Activated CD4-positive, alpha-beta T cell treated with anti-CD3 and anti-CD28 coated beads, Interleukin-2, amount 10 ng/mL, durations not matched to agents 7 days and 5 days (primary cell): ENCODE results near the gene CDH13. TPM values are rescaled to one million over a fixed set of nuclear protein-coding genes. Genes with fewer than 3 reads are reported as not detected.

ENCODE experiments used
- CTCF ChIA-PET: fragments of 350-600 bp; sonication (Branson Sonifier 250); formaldehyde crosslinking; loops from one replicate; lab custom pipeline; 2021; ENCODE audit warnings: antibody characterized with exemption; lab: Charles Lee
- POLR2A ChIA-PET: fragments of 350-600 bp; sonication (Branson Sonifier 250); formaldehyde crosslinking; loops from one replicate; lab custom pipeline; 2021; ENCODE audit warnings: antibody characterized with exemption; lab: Charles Lee
- DNase-seq: peaks from one replicate; pipeline ENCODE4 v3.0.0-alpha.2; 2020
- H3K27ac Mint-ChIP-seq: one replicate; pipeline ENCODE4 v1.8.0; 2021; ENCODE audit warnings: mild to moderate bottlenecking, moderate library complexity, mixed read lengths
- H3K27me3 Mint-ChIP-seq: one replicate; pipeline ENCODE4 v1.8.0; 2021; ENCODE audit warnings: mixed read lengths
- H3K36me3 Mint-ChIP-seq: one replicate; pipeline ENCODE4 v1.8.0; 2021; ENCODE audit warnings: low read depth, mixed read lengths
- H3K4me1 Mint-ChIP-seq: one replicate; pipeline ENCODE4 v1.8.0; 2021; ENCODE audit warnings: mixed read lengths
- H3K4me3 Mint-ChIP-seq: one replicate; pipeline ENCODE4 v1.8.0; 2021; ENCODE audit warnings: mild to moderate bottlenecking, moderate library complexity, mixed read lengths
- H3K9me3 Mint-ChIP-seq: one replicate; pipeline ENCODE4 v1.8.0; 2021; ENCODE audit warnings: mixed read lengths
- total RNA-seq, 2 experiments: library from RNA; stranded (reverse); gene quantifications; one replicate each; pipeline ENCODE4 v1.2.3, GENCODE V29; 2021

Gene CDH13
- total RNA-seq, 2 experiments from 2014 or later = not detected

DNA sequence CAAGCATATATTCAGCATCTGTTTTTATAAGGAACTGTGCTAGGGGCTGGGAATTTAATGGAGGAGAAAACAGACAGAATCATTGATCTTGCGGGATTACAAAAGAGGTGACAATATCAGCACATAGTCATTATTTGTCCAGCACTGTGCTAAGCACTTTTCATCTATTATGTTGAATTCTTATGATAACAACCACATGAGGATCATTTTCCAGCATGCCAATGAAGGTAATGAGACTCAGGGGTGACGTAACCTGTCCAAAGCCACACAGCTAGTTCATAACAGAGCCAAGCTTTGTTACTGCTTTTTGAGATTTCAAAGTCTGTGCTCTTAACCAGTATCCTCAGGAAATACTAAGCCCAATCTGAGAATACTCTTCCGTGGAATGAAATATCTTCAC is 503.3 kb downstream of the CDH13 start:
- H3K4me3 Mint-ChIP-seq = no peak overlapping the region
- ChIA-PET CTCF (interaction anchor here (0.5 kb wide), 1 partner anchor 120 kb away, joined by 3 read pairs; no protein-coding TSS in a partner anchor), POLR2A (no interaction called here)
- no peaks in the 10 kb centered on the region for H3K4me1 Mint-ChIP-seq
- H3K27ac Mint-ChIP-seq = no peak overlapping the region
- no peaks in the 10 kb centered on the region for H3K27me3 Mint-ChIP-seq
- no peaks in the 10 kb centered on the region for H3K36me3 Mint-ChIP-seq
- DNase-seq = no peak
- peaks cover 13% of the 10 kb centered on the region for H3K9me3 Mint-ChIP-seq

DNA sequence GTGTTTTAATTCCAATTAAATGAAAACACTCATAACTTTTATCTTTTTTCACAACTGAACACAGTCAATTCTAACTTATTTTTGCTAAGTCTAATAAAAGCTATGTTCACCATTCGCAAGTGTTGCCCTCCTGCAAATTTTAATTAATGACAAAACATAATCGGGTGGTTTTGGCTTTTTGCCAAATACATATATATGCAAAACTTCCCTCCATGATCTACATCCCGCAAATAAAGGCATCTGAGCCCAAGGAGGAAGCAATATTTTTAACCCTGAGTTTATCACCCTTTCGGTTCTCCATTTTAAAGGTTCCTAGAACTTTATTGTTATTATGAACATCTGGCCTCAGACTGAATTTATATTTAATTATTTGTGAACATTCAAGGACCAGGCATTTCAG is 507.9 kb downstream of the CDH13 start:
- Mint-ChIP-seq H3K36me3 (no peaks in the 10 kb centered on the region), H3K27ac (no peak overlapping the region), H3K27me3 (peaks cover 3% of the 10 kb centered on the region), H3K9me3 (no peaks in the 10 kb centered on the region), H3K4me3 (no peak overlapping the region), H3K4me1 (peaks cover 18% of the 10 kb centered on the region)
- DNase-seq = no peak
- POLR2A ChIA-PET = no interaction called here
- CTCF ChIA-PET = no interaction called here

DNA sequence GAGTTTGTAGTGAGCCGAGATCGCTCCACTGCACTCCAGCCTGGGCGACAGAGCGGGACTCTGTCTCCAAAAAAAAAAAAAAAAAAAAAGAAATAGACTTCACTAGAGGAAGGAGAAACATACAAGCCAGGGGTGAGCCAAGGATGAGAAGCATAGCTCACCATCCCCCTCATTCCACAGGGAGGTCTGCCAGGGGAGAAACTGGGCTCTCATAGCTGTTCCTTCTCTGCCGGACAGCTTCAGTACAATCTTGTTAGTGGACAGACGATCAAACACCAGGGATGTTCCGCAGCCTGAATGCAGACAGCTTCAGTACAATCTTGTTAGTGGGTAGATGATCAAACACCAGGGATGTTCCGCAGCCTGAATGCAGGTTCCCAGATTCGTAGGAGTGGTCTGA is 509.6 kb downstream of the CDH13 start:
- Mint-ChIP-seq H3K4me1 (peaks cover 18% of the 10 kb centered on the region), H3K9me3 (no peaks in the 10 kb centered on the region), H3K27ac (no peak overlapping the region), H3K36me3 (no peaks in the 10 kb centered on the region), H3K27me3 (peaks cover 3% of the 10 kb centered on the region), H3K4me3 (no peak overlapping the region)
- CTCF ChIA-PET = interaction anchor here (0.7 kb wide), 3 partner anchors 11 to 162 kb away, joined by 3 to 8 read pairs (median 4); no protein-coding TSS in a partner anchor
- no peak for DNase-seq
- POLR2A ChIA-PET = no interaction called here

DNA sequence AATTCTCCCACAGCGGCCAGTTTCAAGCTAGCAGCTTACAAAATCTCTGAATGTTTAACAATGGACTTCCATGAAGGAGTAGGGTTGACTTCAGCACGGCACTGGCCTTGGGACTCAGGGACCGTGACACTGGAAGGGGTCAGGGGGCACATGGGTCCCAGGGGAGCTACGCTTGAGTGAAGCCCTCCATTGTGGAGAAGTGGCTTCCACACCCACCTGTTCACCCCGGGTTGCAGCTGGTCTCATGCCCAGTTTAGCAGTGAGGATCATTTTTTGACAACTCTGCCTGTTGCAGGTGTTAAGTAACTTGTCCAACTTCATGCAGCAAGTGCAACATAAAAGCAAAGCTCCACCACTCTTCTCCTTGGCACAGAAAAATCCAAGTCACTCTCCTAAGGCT is 510.2 kb downstream of the CDH13 start:
- peak overlapping the region; percentile 49 for H3K4me3 Mint-ChIP-seq
- H3K27me3 Mint-ChIP-seq = peaks cover 3% of the 10 kb centered on the region
- POLR2A ChIA-PET = no interaction called here
- no peaks in the 10 kb centered on the region for H3K9me3 Mint-ChIP-seq
- CTCF ChIA-PET = interaction anchor here (0.7 kb wide), 3 partner anchors 11 to 161 kb away, joined by 3 to 8 read pairs (median 4); no protein-coding TSS in a partner anchor
- peaks cover 18% of the 10 kb centered on the region for H3K4me1 Mint-ChIP-seq
- no peak for DNase-seq
- H3K27ac Mint-ChIP-seq = peak overlapping the region; percentile 91
- no peaks in the 10 kb centered on the region for H3K36me3 Mint-ChIP-seq

DNA sequence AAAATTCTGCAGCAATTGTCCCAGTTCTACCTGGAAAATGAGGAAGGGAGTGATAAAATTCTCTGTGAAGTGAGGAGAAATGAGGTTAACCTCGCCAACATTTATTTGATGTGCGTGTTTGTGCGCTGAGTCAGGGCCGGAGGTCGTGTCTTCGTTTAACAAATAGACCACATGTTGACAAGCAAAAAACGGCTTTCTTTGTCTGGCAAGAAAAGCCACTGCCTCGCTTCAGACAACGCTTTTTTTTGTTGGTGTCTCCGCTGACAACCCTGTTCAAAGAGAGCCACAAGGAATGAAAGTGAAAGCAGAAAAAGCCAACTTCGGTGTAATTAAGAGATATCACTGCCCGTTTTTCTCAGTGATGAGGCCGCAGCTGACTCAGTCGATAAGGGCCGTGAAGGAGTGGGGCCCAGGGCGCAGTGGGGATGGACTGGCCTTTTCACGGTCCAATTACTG is 510.6 kb downstream of the CDH13 start:
- Mint-ChIP-seq H3K4me3 (peak overlapping the region; percentile 49), H3K36me3 (no peaks in the 10 kb centered on the region), H3K4me1 (peaks cover 18% of the 10 kb centered on the region), H3K27me3 (peaks cover 3% of the 10 kb centered on the region), H3K9me3 (no peaks in the 10 kb centered on the region), H3K27ac (peak overlapping the region; percentile 91)
- peak; percentile 63 for DNase-seq
- CTCF ChIA-PET = no interaction called here
- POLR2A ChIA-PET = no interaction called here

DNA sequence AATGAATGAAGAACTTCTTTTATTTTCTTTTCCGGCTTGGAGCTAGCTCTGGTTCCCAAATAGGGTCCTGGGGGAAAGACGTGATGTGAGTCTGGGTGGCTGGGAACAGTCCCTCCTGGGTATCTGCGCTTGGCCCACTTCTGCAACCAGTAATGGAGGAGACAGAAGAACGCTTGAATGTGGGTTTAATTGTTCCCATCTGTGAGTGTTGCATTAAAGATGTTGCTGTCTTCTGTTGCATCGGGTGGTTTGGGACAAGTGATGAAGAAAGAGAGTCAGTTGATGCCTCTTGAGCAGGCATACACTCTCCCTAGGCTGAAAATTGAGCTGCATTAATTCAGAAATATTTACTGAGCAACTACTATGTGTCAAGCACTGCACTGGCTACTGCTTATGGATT is 511.1 kb downstream of the CDH13 start:
- Mint-ChIP-seq H3K4me3 (peak overlapping the region; percentile 49), H3K36me3 (no peaks in the 10 kb centered on the region), H3K4me1 (peaks cover 18% of the 10 kb centered on the region), H3K27ac (peak overlapping the region; percentile 91), H3K9me3 (no peaks in the 10 kb centered on the region), H3K27me3 (peaks cover 3% of the 10 kb centered on the region)
- ChIA-PET POLR2A (no interaction called here), CTCF (no interaction called here)
- DNase-seq = no peak

DNA sequence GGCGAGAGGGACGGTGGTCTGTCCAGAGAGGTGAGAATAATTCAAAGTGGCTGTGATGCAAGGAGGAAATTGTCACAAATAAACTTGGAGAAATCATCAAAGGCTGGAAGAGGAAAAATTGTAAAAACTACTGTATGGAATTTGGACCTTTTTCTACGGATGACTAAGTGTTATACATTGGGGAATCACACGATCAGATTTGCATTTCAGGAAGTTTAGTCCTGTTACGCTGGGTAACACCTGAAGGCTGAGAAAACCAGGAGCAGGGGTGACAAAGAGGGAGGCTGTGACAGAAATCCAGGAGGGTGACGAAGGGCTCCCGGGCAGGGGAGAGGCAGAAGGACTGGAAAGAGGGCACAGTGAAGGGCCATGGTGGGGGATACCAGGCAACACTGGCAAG is 511.7 kb downstream of the CDH13 start:
- no peaks in the 10 kb centered on the region for H3K9me3 Mint-ChIP-seq
- DNase-seq = no peak
- POLR2A ChIA-PET = interaction anchor here (0.6 kb wide), 1 partner anchor 17 kb away, joined by 5 read pairs; no protein-coding TSS in a partner anchor
- no peak overlapping the region for H3K4me3 Mint-ChIP-seq
- H3K27me3 Mint-ChIP-seq = peaks cover 3% of the 10 kb centered on the region
- H3K36me3 Mint-ChIP-seq = no peaks in the 10 kb centered on the region
- CTCF ChIA-PET = no interaction called here
- H3K27ac Mint-ChIP-seq = no peak overlapping the region
- H3K4me1 Mint-ChIP-seq = peaks cover 18% of the 10 kb centered on the region

DNA sequence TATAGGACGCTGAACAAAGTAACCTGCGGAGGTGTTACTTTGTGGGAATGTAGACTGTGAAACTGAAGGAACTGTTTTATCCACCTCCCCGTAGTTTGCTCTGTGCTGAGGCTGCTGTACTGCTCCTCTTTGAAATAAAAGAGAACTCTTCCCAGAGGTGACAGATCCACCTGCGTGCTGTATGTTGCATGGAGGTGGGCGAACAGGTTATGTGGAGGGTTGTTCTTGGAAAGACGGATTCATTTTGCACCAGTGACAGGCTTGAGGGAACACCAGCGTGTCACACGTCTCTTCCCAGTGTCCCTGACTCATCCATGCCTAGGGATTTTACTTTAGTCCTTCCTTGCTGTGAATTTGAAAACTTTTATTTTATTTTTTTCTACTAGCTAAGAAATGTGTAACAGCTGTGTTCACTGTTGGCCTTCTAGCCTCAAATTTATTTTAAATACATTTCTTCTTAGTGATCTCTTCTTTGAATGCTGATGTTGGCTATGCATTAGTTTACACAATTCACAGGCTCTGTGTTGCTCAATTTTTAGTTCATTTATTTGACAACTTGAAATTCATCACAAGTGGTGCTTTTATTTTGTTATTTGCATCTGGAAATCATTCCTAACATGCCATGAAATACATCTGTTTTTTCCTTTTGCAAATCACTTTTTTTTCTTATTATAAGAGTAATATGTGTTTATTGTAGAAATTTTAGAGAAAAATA is 512.4 kb downstream of the CDH13 start:
- Mint-ChIP-seq H3K4me3 (no peak overlapping the region), H3K4me1 (peaks cover 18% of the 10 kb centered on the region), H3K27ac (no peak overlapping the region), H3K27me3 (peaks cover 6% of the 10 kb centered on the region), H3K9me3 (no peaks in the 10 kb centered on the region), H3K36me3 (no peaks in the 10 kb centered on the region)
- no peak for DNase-seq
- ChIA-PET POLR2A (interaction anchor here (0.6 kb wide), 1 partner anchor 17 kb away, joined by 5 read pairs; no protein-coding TSS in a partner anchor), CTCF (no interaction called here)

DNA sequence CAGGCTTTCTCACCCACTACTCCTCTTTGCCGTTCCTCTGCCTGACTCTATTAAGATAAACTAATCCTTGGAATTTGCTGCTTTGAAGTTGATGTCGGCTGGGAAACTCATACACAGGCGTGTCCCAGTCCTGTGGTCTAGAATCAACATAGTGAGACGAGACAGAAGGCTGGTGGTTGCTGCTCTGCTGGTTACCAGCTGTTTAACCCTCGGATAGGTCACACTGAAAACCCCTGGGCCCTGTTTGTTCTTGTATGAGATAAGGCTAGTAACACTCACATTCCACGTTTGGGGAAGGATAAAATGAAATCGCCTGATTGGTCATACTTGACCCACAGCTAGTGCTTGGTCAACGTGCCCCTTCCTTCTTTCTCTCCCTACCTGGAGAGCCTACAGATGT is 517.0 kb downstream of the CDH13 start:
- Mint-ChIP-seq H3K27me3 (peaks cover 3% of the 10 kb centered on the region), H3K4me3 (no peak overlapping the region), H3K9me3 (no peaks in the 10 kb centered on the region), H3K4me1 (no peaks in the 10 kb centered on the region), H3K36me3 (no peaks in the 10 kb centered on the region), H3K27ac (no peak overlapping the region)
- CTCF ChIA-PET = no interaction called here
- no peak for DNase-seq
- POLR2A ChIA-PET = no interaction called here

DNA sequence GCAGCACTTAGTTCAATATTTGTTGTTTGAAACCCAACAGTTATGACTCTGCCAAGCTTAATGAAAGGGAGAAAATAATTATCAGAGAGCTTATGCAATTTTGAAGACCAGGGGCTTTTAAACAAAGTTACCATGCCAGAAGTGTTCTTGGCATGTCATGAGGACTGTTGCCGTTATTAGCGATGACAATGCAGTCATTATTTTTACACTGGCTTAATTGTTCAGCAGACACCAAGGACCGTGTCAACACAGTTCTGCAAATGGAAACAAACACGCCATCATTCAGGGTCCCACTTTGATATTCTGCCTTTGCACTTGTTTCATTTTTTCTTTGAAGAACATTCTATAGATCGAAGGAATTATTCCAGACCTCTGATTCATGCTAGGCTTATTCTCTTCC is 518.5 kb downstream of the CDH13 start:
- Mint-ChIP-seq H3K9me3 (no peaks in the 10 kb centered on the region), H3K4me3 (no peak overlapping the region), H3K27ac (no peak overlapping the region), H3K27me3 (peaks cover 3% of the 10 kb centered on the region), H3K4me1 (no peaks in the 10 kb centered on the region), H3K36me3 (no peaks in the 10 kb centered on the region)
- no peak for DNase-seq
- ChIA-PET POLR2A (no interaction called here), CTCF (no interaction called here)

DNA sequence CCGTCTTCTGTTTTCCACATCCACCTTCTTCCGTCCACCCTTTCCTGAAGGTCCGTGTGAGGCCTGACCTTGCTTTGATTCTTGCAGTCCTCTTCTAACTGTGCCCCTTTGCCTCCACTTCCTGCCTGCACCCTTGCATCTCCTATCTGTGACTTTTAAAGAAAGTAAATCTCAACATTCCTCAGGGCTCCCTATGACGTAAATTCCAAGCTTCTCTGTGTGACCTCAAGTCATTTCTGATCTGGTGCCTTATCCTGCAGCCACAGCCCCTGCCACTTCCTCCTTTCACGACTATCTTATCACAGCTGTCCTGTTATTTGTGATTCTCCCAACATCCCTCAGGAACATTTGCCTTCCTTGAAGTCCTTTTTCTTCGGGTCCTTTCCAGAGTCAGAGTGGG is 520.5 kb downstream of the CDH13 start:
- no peak overlapping the region for H3K27ac Mint-ChIP-seq
- DNase-seq = no peak
- ChIA-PET POLR2A (no interaction called here), CTCF (interaction anchor here (0.5 kb wide), 1 partner anchor 11 kb away, joined by 4 read pairs; no protein-coding TSS in a partner anchor)
- H3K36me3 Mint-ChIP-seq = no peaks in the 10 kb centered on the region
- no peaks in the 10 kb centered on the region for H3K9me3 Mint-ChIP-seq
- H3K4me1 Mint-ChIP-seq = no peaks in the 10 kb centered on the region
- H3K4me3 Mint-ChIP-seq = no peak overlapping the region
- peaks cover 3% of the 10 kb centered on the region for H3K27me3 Mint-ChIP-seq

DNA sequence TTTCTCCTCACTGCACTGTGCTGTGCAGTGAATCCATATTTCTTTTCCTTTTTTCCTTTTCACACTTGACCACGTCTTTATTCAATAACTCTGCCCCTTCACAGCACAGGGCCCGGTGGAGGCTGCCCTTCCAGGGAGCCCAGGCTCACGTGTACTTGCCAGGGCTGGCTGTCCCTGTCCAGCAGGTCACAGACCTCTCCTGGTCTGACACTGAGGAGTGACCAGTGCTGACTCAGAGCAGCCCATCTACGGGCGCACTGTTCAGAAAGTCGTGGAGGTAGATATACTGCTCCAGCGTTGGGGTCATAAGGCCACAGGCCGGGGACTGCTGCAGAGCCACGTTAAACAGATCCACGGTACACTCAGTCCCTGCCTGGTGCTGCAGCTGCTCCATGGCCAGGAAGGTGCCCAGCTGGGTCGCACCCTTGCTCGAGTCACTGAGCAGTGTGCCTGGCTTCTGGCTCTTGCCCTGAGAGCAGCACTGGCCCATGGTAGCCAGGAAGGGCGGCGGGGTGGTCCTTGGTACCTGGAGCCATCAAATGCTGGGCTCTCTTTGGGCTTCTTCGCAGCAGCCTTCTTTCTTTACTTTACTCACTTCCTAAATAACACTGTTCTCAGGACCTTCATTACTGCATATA is 531.7 kb downstream of the CDH13 start:
- CTCF ChIA-PET = no interaction called here
- no peaks in the 10 kb centered on the region for H3K36me3 Mint-ChIP-seq
- no peak for DNase-seq
- H3K27me3 Mint-ChIP-seq = no peaks in the 10 kb centered on the region
- no peak overlapping the region for H3K4me3 Mint-ChIP-seq
- POLR2A ChIA-PET = no interaction called here
- no peak overlapping the region for H3K27ac Mint-ChIP-seq
- H3K4me1 Mint-ChIP-seq = no peaks in the 10 kb centered on the region
- H3K9me3 Mint-ChIP-seq = peaks cover 2% of the 10 kb centered on the region

DNA sequence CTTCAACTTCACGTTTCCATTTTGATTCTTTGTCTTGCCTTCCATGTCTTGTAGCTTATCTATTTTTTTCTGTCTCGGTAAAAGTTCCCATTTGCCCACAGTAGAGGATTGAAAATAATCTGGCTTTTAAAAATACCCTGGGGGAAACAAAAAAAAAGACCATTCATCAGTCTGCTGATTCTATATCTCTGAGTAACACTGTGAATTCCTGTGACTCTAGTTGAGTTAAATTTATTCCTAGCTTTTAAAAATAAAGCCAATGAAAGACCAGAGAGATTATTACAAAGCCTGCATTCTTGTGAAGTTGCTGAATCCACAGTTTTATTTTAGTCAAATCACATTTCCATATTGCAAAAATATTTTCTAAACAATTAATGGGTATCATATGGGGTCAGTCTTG is 532.3 kb downstream of the CDH13 start:
- no peaks in the 10 kb centered on the region for H3K36me3 Mint-ChIP-seq
- ChIA-PET POLR2A (no interaction called here), CTCF (no interaction called here)
- H3K4me3 Mint-ChIP-seq = no peak overlapping the region
- no peaks in the 10 kb centered on the region for H3K9me3 Mint-ChIP-seq
- no peaks in the 10 kb centered on the region for H3K4me1 Mint-ChIP-seq
- no peak overlapping the region for H3K27ac Mint-ChIP-seq
- no peaks in the 10 kb centered on the region for H3K27me3 Mint-ChIP-seq
- DNase-seq = no peak
